K562 treated with DMSO at 1 percent for 48 hours (cell line): ENCODE measurements around the gene MACROD2. TPM values are rescaled to one million over a fixed set of nuclear protein-coding genes. Genes with fewer than 3 reads are reported as not detected.

Experiments
- total RNA-seq: library from RNA; unstranded; fragments of 300-600 nt; gene quantifications from 2 replicates; pipeline ENCODE4 v1.2.3, GENCODE V29; 2022; ENCODE audit warnings: low replicate concordance; ENCODE audit errors: extremely low read depth

The MACROD2 gene
- total RNA-seq: not detected in 2 replicates

GRCh38 chr20:13995086-13995665 is at the start of gene MACROD2:
Gene MACROD2 (plus strand): TSS chr20:13995516.

GRCh38 chr20:13990465-13990864 is 4.9 kb upstream of the MACROD2 start, which contains the start of gene SEL1L2:
Gene SEL1L2 (minus strand): TSS chr20:13990614. CDS start chr20:13990534, 80 bp downstream.

GRCh38 chr20:14337400-14338171 is 342.3 kb downstream of the MACROD2 start, which contains the start of gene FLRT3:
Gene FLRT3 (minus strand): TSS chr20:14337612. CDS start chr20:14327506, 10,106 bp downstream.

Other genes starting within 250 kb of the MACROD2 start
- gene ESF1, start 210.6 kb upstream of the MACROD2 start, total RNA-seq: not detected in 2 replicates
- not detected in 2 replicates for gene NDUFAF5, start 210.5 kb upstream of the MACROD2 start, total RNA-seq
- gene SEL1L2, start 4.9 kb upstream of the MACROD2 start, total RNA-seq: not detected in 2 replicates